Endothelial cell of umbilical vein (primary cell): ENCODE results near the gene BPTF. TPM values are rescaled to one million over a fixed set of nuclear protein-coding genes. Genes with fewer than 3 reads are reported as not detected.

Experiments
- BruUV-seq: library from RNA; stranded (reverse); fragments of 400-500 nt; replicated peaks from 2 replicates; lab custom pipeline; 2021; lab: Mats Ljungman, UMichigan
- CTCF ChIA-PET: fragments of 300-600, 350-600 bp; sonication (Branson Sonifier 250); formaldehyde crosslinking; loops from one replicate; lab custom pipeline; 2021; ENCODE audit warnings: antibody characterized with exemption, inconsistent platforms; lab: Charles Lee
- POLR2A ChIA-PET: fragments of 300-600, 350-600 bp; sonication (Branson Sonifier 250); formaldehyde crosslinking; loops from one replicate; lab custom pipeline; 2021; ENCODE audit warnings: antibody characterized with exemption, inconsistent platforms; lab: Charles Lee
- DNase-seq: peaks from one replicate; pipeline ENCODE4 v3.0.0-alpha.2; 2011; ENCODE audit warnings: low read depth, low spot score
- FAIRE-seq: peaks from 2 replicates; lab custom pipeline; 2011; peaks lifted over from hg19 to GRCh38; lab: Jason Lieb, UNC
- H2AFZ ChIP-seq: 2 replicates; pipeline ENCODE4 v1.6.0; 2012; ENCODE audit warnings: low read depth, low read length, control low read depth, inconsistent platforms
- H3K27ac ChIP-seq: 2 replicates; pipeline ENCODE4 v1.5.1; 2011; ENCODE audit warnings: low read depth, mild to moderate bottlenecking, control low read depth, low read length, moderate library complexity; ENCODE audit not compliant: insufficient read depth
- H3K27me3 ChIP-seq, 2 experiments: 2 replicates each; pipeline versions ENCODE4 v1.6.0 to v1.6.1; 2011; ENCODE audit warnings: low read length in 2 of 2, mixed read lengths in 1 of 2; ENCODE audit not compliant: control insufficient read depth in 2 of 2, insufficient read depth in 2 of 2
- H3K36me3 ChIP-seq, 2 experiments: 2 replicates in 1 of 2; 3 replicates in 1 of 2; pipeline ENCODE4 v1.5.1; 2011; ENCODE audit warnings: low read length in 2 of 2, mild to moderate bottlenecking in 1 of 2, moderate library complexity in 1 of 2; ENCODE audit not compliant: control insufficient read depth in 2 of 2, insufficient read depth in 2 of 2; ENCODE audit errors: extremely low read depth in 1 of 2
- H3K4me1 ChIP-seq: 3 replicates; pipeline ENCODE4 v1.5.1; 2011; ENCODE audit warnings: mild to moderate bottlenecking, low read length; ENCODE audit not compliant: control insufficient read depth, insufficient read depth; ENCODE audit errors: extremely low read depth
- H3K4me2 ChIP-seq: 2 replicates; pipeline ENCODE4 v1.6.1; 2011; ENCODE audit warnings: low read length, control low read depth, mixed read lengths; ENCODE audit not compliant: insufficient read depth
- H3K4me3 ChIP-seq, 3 experiments: fragments of 200-600 bp in 1 of 3; sonication (generic), shearing (Covaris generic) in 1 of 3; replicated peaks in 1 of 3; 2 replicates each; pipeline ENCODE4 v1.5.1; 2011 to 2016; ENCODE audit warnings: control low read depth in 3 of 3, low read length in 3 of 3, mild to moderate bottlenecking in 2 of 3, inconsistent platforms in 1 of 3, low read depth in 1 of 3, moderate library complexity in 1 of 3; ENCODE audit not compliant: insufficient read depth in 1 of 3
- H3K79me2 ChIP-seq: 2 replicates; pipeline ENCODE4 v1.6.0; 2012; ENCODE audit warnings: low read length, inconsistent platforms; ENCODE audit not compliant: control insufficient read depth, insufficient read depth
- H3K9ac ChIP-seq: replicated peaks from 2 replicates; pipeline ENCODE3; 2011; ENCODE audit warnings: low read length, control low read depth; ENCODE audit not compliant: insufficient read depth; ENCODE audit errors: extremely low read depth
- H3K9me1 ChIP-seq: replicated peaks from 3 replicates; pipeline ENCODE4 v1.6.0; 2011; ENCODE audit warnings: mild to moderate bottlenecking, low read length; ENCODE audit not compliant: control insufficient read depth, insufficient read depth; ENCODE audit errors: extremely low read depth
- H3K9me3 ChIP-seq: replicated peaks from 2 replicates; pipeline ENCODE4 v1.5.1; 2012; ENCODE audit warnings: low read length, inconsistent platforms; ENCODE audit not compliant: control insufficient read depth, insufficient read depth
- H4K20me1 ChIP-seq: replicated peaks from 2 replicates; pipeline ENCODE3; 2011; ENCODE audit warnings: mild to moderate bottlenecking, low read length; ENCODE audit not compliant: control insufficient read depth, insufficient read depth; ENCODE audit errors: extremely low read depth
- EZH2 ChIP-seq: IDR thresholded peaks from 2 replicates; pipeline ENCODE4 v1.6.1; 2012; ENCODE audit warnings: borderline replicate concordance, low read depth, mild to moderate bottlenecking, moderate library complexity, low read length, inconsistent platforms; ENCODE audit not compliant: severe bottlenecking
- FOS ChIP-seq: IDR thresholded peaks from 2 replicates; pipeline ENCODE4 v1.6.1; 2011; ENCODE audit warnings: mild to moderate bottlenecking, low read length, moderate library complexity, borderline replicate concordance; ENCODE audit not compliant: insufficient read depth
- GATA2 ChIP-seq: IDR thresholded peaks from 2 replicates; pipeline ENCODE4 v1.7.0; 2011; ENCODE audit warnings: low read depth, mild to moderate bottlenecking, moderate library complexity, mixed read lengths, low read length; ENCODE audit not compliant: insufficient read length, insufficient read depth
- JUN ChIP-seq: IDR thresholded peaks from 2 replicates; pipeline ENCODE4 v1.6.1; 2011; ENCODE audit warnings: borderline replicate concordance, low read depth; ENCODE audit not compliant: insufficient read length, insufficient read depth
- MYC ChIP-seq: IDR thresholded peaks from one replicate; pipeline ENCODE4 v1.6.1; 2011; ENCODE audit warnings: mild to moderate bottlenecking, low read depth, low read length
- POLR2A ChIP-seq: IDR thresholded peaks from 2 replicates; pipeline ENCODE4 v1.6.1; 2012; ENCODE audit warnings: low read depth, mild to moderate bottlenecking, control low read depth, low read length
- POLR2AphosphoS5 ChIP-seq: IDR thresholded peaks from 2 replicates; pipeline ENCODE4 v1.6.1; 2012; ENCODE audit warnings: low read depth, mild to moderate bottlenecking, control low read depth, low read length, moderate library complexity; ENCODE audit not compliant: insufficient read depth
- dilution Hi-C: fragments of 300-500 bp; cut with MboI; formaldehyde crosslinking; loops from one replicate; pipeline ENCODE4 v1.15.0; 2019; ENCODE audit warnings: low sequenced_read_pairs; ENCODE audit not compliant: extremely low pct_ligation_motif_present
- intact Hi-C: fragments of 100-400 bp; cut with micrococcal nuclease; formaldehyde crosslinking; loops from one replicate; pipeline ENCODE4 v1.10.0; 2022
- polyA plus RNA-seq, 4 experiments: library from polyadenylated mRNA; depleted of rRNA in 3 of 4; stranded (reverse) in 3 of 4; unstranded in 1 of 4; fragments of >200 nt; gene quantifications; 2 replicates each; pipeline versions ENCODE4 v1.2.1 to v1.2.3, GENCODE V29; 2011 to 2012; ENCODE audit warnings: missing spikeins in 1 of 4
- small RNA-seq: library from RNA; depleted of rRNA; stranded (forward); fragments of <200 nt; gene quantifications from one replicate; pipeline ENCODE3, GENCODE V24; 2012; ENCODE audit warnings: low replicate concordance, low read depth; ENCODE audit not compliant: insufficient read depth, insufficient read length
- total RNA-seq: library from RNA; stranded (reverse); gene quantifications from 2 replicates; pipeline ENCODE4 v1.2.3, GENCODE V29; 2021
- TF ChIP-seq, protein P1 (sequence below): IDR thresholded peaks from 2 replicates; pipeline ENCODE4 v1.6.1; 2011; ENCODE audit not compliant: insufficient read depth, insufficient read length
- TF ChIP-seq, protein P2 (sequence below), 2 donors: IDR thresholded peaks; 1 replicate in 1 of 2; 2 replicates in 1 of 2; pipeline ENCODE4 v1.5.1; 2011; ENCODE audit warnings: low read length in 2 of 2, mild to moderate bottlenecking in 2 of 2, moderate library complexity in 2 of 2, control low read depth in 1 of 2, inconsistent platforms in 1 of 2, low read depth in 1 of 2; ENCODE audit not compliant: insufficient read depth in 1 of 2; ENCODE audit errors: extremely low read depth in 1 of 2

BPTF gene
- total and polyA plus RNA-seq, 2 donors (not counting 3 experiments of a cell fraction or from before 2014, with no cell fraction given) = 41.0 to 88.1 TPM

DNA sequence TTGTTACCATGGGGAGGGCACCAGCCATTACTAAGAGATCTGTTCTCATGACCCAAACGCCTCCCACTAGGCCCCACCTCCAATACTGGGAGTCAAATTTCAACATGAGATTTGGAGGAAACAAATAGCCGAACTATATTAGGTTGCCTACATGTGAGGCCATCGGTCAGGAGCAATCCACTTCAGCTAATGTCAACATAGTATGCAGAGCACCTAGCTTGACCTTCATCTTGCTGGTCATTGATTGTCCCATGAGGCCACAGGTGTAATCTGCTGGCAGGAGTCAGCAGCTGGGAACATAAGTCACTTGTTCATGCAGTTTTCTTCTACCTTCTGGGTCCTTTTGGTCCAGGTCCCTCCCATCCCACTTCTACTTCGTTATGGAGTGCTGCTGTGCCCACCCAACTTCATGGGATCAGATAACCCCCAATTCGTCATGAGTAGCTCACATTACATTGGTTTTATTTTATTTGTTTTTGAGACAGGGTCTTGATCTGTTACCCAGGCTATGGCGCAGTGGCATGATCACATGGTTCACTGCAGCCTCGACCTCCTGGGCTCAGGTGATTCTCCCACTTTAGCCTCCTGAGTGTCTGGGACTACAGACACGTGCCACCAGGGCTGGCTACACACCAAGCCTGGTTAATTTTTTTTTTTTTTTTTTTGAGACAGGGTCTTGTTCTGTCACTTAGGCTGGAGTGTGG lies 204.4 kb downstream of the BPTF start:
- TF ChIP-seq, protein P1, sequence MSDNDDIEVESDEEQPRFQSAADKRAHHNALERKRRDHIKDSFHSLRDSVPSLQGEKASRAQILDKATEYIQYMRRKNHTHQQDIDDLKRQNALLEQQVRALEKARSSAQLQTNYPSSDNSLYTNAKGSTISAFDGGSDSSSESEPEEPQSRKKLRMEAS = no peak
- TF ChIP-seq, protein P2, sequence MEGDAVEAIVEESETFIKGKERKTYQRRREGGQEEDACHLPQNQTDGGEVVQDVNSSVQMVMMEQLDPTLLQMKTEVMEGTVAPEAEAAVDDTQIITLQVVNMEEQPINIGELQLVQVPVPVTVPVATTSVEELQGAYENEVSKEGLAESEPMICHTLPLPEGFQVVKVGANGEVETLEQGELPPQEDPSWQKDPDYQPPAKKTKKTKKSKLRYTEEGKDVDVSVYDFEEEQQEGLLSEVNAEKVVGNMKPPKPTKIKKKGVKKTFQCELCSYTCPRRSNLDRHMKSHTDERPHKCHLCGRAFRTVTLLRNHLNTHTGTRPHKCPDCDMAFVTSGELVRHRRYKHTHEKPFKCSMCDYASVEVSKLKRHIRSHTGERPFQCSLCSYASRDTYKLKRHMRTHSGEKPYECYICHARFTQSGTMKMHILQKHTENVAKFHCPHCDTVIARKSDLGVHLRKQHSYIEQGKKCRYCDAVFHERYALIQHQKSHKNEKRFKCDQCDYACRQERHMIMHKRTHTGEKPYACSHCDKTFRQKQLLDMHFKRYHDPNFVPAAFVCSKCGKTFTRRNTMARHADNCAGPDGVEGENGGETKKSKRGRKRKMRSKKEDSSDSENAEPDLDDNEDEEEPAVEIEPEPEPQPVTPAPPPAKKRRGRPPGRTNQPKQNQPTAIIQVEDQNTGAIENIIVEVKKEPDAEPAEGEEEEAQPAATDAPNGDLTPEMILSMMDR (IDR thresholded peaks at IDR 0.05; ENCODE audit: extremely low read depth in 1 of 2, insufficient read depth in 1 of 2, low read depth in 1 of 2, low read length in 2 of 2) = no peak
- no peak for TF ChIP-seq POLR2AphosphoS5
- TF ChIP-seq EZH2 = no peak
- TF ChIP-seq JUN = no peak
- no peak for TF ChIP-seq MYC
- no peak for TF ChIP-seq POLR2A
- no peak for TF ChIP-seq FOS
- TF ChIP-seq GATA2 = no peak
- ChIA-PET POLR2A (no interaction called here), CTCF (interaction anchor here (1.2 kb wide), 1 partner anchor 10 kb away, joined by 7 read pairs; no protein-coding TSS in a partner anchor)
- Histone ChIP-seq H3K79me2 (no peaks in the 10 kb centered on the region), H3K4me1 (peaks cover 3% of the 10 kb centered on the region), H3K9ac (no peak overlapping the region), H2AFZ (no peak overlapping the region), H3K4me2 (no peak overlapping the region), H3K4me3 (no peak overlapping the region), H3K9me1 (no peaks in the 10 kb centered on the region), H3K36me3 (no peaks in the 10 kb centered on the region), H3K27ac (no peak overlapping the region), H3K9me3 (no peaks in the 10 kb centered on the region), H4K20me1 (no peaks in the 10 kb centered on the region), H3K27me3 (no peaks in the 10 kb centered on the region)
- DNase-seq (no peak), FAIRE-seq (no peak)
- no TSS peak for BruUV-seq
- intact Hi-C loops (no loop called here), dilution Hi-C loops (no loop called here)

Small RNAs within 50 kb of the gene (small RNA-seq; reads per million reads assigned to genes)
- gene RN7SL622P = not detected

Other genes with a start within 250 kb of the BPTF start
- gene NOL11, start 107.6 kb upstream of the BPTF start, total RNA-seq = 50.7 and 52.6 TPM in 2 replicates
- gene NOL11, start 107.6 kb upstream of the BPTF start, polyA plus RNA-seq = 16.9 and 17.7 TPM in 2 replicates
- gene C17orf58, start 171.0 kb downstream of the BPTF start, total RNA-seq = 13.4 and 24.5 TPM in 2 replicates
- 35.5 and 40.0 TPM in 2 replicates for gene C17orf58, start 171.0 kb downstream of the BPTF start, polyA plus RNA-seq
- gene KPNA2, start 210.2 kb downstream of the BPTF start, total RNA-seq = 311 and 382 TPM in 2 replicates
- gene KPNA2, start 210.2 kb downstream of the BPTF start, polyA plus RNA-seq = 252 and 259 TPM in 2 replicates